GM12874 (cell line): ENCODE measurements around the gene HBM.

Experiments
- CTCF ChIP-seq: IDR thresholded peaks from 2 replicates; pipeline ENCODE4 v1.5.1; 2011; ENCODE audit warnings: low read depth, mild to moderate bottlenecking, control low read depth, low read length, moderate library complexity; ENCODE audit not compliant: insufficient read depth

Gene HBM

GRCh38 chr16:120756-121155, 45.0 kb upstream of the HBM start:
- no peak for TF ChIP-seq CTCF

GRCh38 chr16:122361-122760, 43.4 kb upstream of the HBM start:
- TF ChIP-seq CTCF = no peak

- no peak for TF ChIP-seq CTCF
These were observed 40.8 kb upstream of the HBM start for GRCh38 chr16:125011-125410.

GRCh38 chr16:129075-129474, 36.7 kb upstream of the HBM start:
- TF ChIP-seq CTCF = no peak

GRCh38 chr16:130533-131173, 35.1 kb upstream of the HBM start:
- no peak for TF ChIP-seq CTCF

- TF ChIP-seq CTCF = no peak
These were observed 33.7 kb upstream of the HBM start for GRCh38 chr16:132120-132519.

GRCh38 chr16:133716-134115, 32.1 kb upstream of the HBM start:
- no peak for TF ChIP-seq CTCF
